ENCODE measurements around the gene CLIP2. TPM values are rescaled to one million over a fixed set of nuclear protein-coding genes. Genes with fewer than 3 reads are reported as not detected.
"Not testable (repeated sequence)": the region's sequence is repeated elsewhere in the genome, so short reads cannot be mapped to it uniquely, and the experiment has no call there.

Gene CLIP2
- total and polyA plus RNA-seq, 3 experiments from 2014 or later: 0.94 to 2.9 (median 2.4) TPM

GRCh38 chr7:74395745-74396311, 106.6 kb downstream of the CLIP2 start:
- no peaks in the 10 kb centered on the region for H3K27me3 Mint-ChIP-seq
- H3K36me3 Mint-ChIP-seq: peaks cover 0 to 1% (median 1%) of the 10 kb centered on the region in 3 donors
- DNase-seq: no peak
- Histone ChIP-seq H3K27me3 (ENCODE audit: insufficient read depth, low read length, poor library complexity, severe bottlenecking) (no peaks in the 10 kb centered on the region), H3K4me1 (ENCODE audit: insufficient read depth, low read length) (no peaks in the 10 kb centered on the region), H3K4me3 (ENCODE audit: low read length) (no peak overlapping the region), H3K27ac (ENCODE audit: low read depth, low read length) (no peak overlapping the region), H3K9me3 (ENCODE audit: low read length) (no peaks in the 10 kb centered on the region), H3K36me3 (ENCODE audit: insufficient read depth, low read length) (no peaks in the 10 kb centered on the region)
- H3K9me3 Mint-ChIP-seq: no peaks in the 10 kb centered on the region
- no peaks in the 10 kb centered on the region for H3K4me1 Mint-ChIP-seq
- H3K4me3 Mint-ChIP-seq: no peak overlapping the region
- POLR2A ChIA-PET: no interaction called here
- CTCF ChIA-PET: interaction anchor here (1.3 kb wide), 1 partner anchor 189 kb away, joined by 6 read pairs; no protein-coding TSS in a partner anchor
- no peak overlapping the region for H3K27ac Mint-ChIP-seq

- H3K36me3 Mint-ChIP-seq: peaks cover 0 to 1% (median 1%) of the 10 kb centered on the region in 3 donors
- ChIA-PET POLR2A (no interaction called here), CTCF (interaction anchor here (1.5 kb wide), 1 partner anchor 191 kb away, joined by 6 read pairs; no protein-coding TSS in a partner anchor)
- DNase-seq: no peak
- H3K4me1 Mint-ChIP-seq: peaks cover 0 to 2% (median 0%) of the 10 kb centered on the region in 3 donors
- no peaks in the 10 kb centered on the region for H3K9me3 ChIP-seq (ENCODE audit: low read length)
- no peaks in the 10 kb centered on the region for H3K9me3 Mint-ChIP-seq
- H3K27ac ChIP-seq (ENCODE audit: low read depth, low read length): no peak overlapping the region
- H3K27me3 Mint-ChIP-seq: no peaks in the 10 kb centered on the region
- no peaks in the 10 kb centered on the region for H3K27me3 ChIP-seq (ENCODE audit: insufficient read depth, low read length, poor library complexity, severe bottlenecking)
- no peak overlapping the region for H3K4me3 Mint-ChIP-seq
- H3K4me1 ChIP-seq (ENCODE audit: insufficient read depth, low read length): no peaks in the 10 kb centered on the region
- no peak overlapping the region for H3K27ac Mint-ChIP-seq
- H3K4me3 ChIP-seq (ENCODE audit: low read length): no peak overlapping the region
- no peaks in the 10 kb centered on the region for H3K36me3 ChIP-seq (ENCODE audit: insufficient read depth, low read length)
These were observed 107.8 kb downstream of the CLIP2 start for GRCh38 chr7:74396993-74397392.

DNA sequence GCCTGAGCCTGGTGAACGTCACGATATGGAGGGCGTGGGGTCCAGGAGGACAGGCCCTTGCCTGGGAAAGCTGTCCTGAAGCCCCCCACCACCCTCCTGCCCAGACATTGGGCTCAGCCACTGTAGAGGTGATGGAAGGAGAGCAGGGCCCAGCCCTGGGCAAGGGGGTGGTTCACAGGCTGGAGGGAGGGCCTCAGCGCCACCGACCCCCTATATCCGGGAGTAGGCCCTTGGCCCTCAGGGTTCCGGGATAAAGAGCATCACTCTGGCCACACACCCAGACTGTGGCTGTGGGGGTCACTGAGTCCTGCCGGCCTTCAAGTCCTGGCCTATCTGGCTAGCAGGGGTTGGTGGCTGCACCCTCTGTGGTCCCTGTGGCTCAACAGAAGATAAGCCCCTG, 109.2 kb downstream of the CLIP2 start:
- no peak overlapping the region for H3K4me3 Mint-ChIP-seq
- Histone ChIP-seq H3K4me1 (ENCODE audit: insufficient read depth, low read length) (no peaks in the 10 kb centered on the region), H3K4me3 (ENCODE audit: low read length) (no peak overlapping the region), H3K27ac (ENCODE audit: low read depth, low read length) (no peak overlapping the region), H3K36me3 (ENCODE audit: insufficient read depth, low read length) (no peaks in the 10 kb centered on the region), H3K9me3 (ENCODE audit: low read length) (no peaks in the 10 kb centered on the region), H3K27me3 (ENCODE audit: insufficient read depth, low read length, poor library complexity, severe bottlenecking) (no peaks in the 10 kb centered on the region)
- DNase-seq: no peak
- H3K36me3 Mint-ChIP-seq: peaks cover 0 to 1% (median 1%) of the 10 kb centered on the region in 3 donors
- H3K27ac Mint-ChIP-seq: no peak overlapping the region
- POLR2A ChIA-PET: no interaction called here
- H3K4me1 Mint-ChIP-seq: peaks cover 0 to 2% (median 0%) of the 10 kb centered on the region in 3 donors
- CTCF ChIA-PET: interaction anchor here (1.2 kb wide), 1 partner anchor 192 kb away, joined by 4 read pairs; no protein-coding TSS in a partner anchor
- no peaks in the 10 kb centered on the region for H3K27me3 Mint-ChIP-seq
- H3K9me3 Mint-ChIP-seq: no peaks in the 10 kb centered on the region

- H3K9me3 ChIP-seq (ENCODE audit: low read length): no peaks in the 10 kb centered on the region
- H3K9me3 Mint-ChIP-seq: no peaks in the 10 kb centered on the region
- no peak overlapping the region for H3K4me3 Mint-ChIP-seq
- H3K27ac Mint-ChIP-seq: peak overlapping the region in 1 of 8 donors; percentile 0
- peaks cover 0 to 1% (median 1%) of the 10 kb centered on the region in 3 donors for H3K36me3 Mint-ChIP-seq
- H3K27me3 Mint-ChIP-seq: no peaks in the 10 kb centered on the region
- H3K4me1 ChIP-seq (ENCODE audit: insufficient read depth, low read length): no peaks in the 10 kb centered on the region
- POLR2A ChIA-PET: no interaction called here
- H3K27ac ChIP-seq (ENCODE audit: low read depth, low read length): no peak overlapping the region
- peaks cover 0 to 2% (median 0%) of the 10 kb centered on the region in 3 donors for H3K4me1 Mint-ChIP-seq
- CTCF ChIA-PET: interaction anchor here (1.2 to 3.5 kb wide), 2 partner anchors 193 to 197 kb away, joined by 4 to 18 read pairs; no protein-coding TSS in a partner anchor
- no peaks in the 10 kb centered on the region for H3K36me3 ChIP-seq (ENCODE audit: insufficient read depth, low read length)
- no peak for DNase-seq
- H3K27me3 ChIP-seq (ENCODE audit: insufficient read depth, low read length, poor library complexity, severe bottlenecking): no peaks in the 10 kb centered on the region
- H3K4me3 ChIP-seq (ENCODE audit: low read length): no peak overlapping the region
These were observed 109.8 kb downstream of the CLIP2 start for GRCh38 chr7:74399006-74399405.

- Histone ChIP-seq H3K27me3 (ENCODE audit: insufficient read depth, low read length, poor library complexity, severe bottlenecking) (no peaks in the 10 kb centered on the region), H3K9me3 (ENCODE audit: low read length) (no peaks in the 10 kb centered on the region), H3K4me3 (ENCODE audit: low read length) (no peak overlapping the region), H3K4me1 (ENCODE audit: insufficient read depth, low read length) (no peaks in the 10 kb centered on the region), H3K27ac (ENCODE audit: low read depth, low read length) (no peak overlapping the region), H3K36me3 (ENCODE audit: insufficient read depth, low read length) (no peaks in the 10 kb centered on the region)
- DNase-seq: no peak
- no peaks in the 10 kb centered on the region for H3K27me3 Mint-ChIP-seq
- no peak overlapping the region for H3K4me3 Mint-ChIP-seq
- CTCF ChIA-PET: interaction anchor here (0.6 to 3.6 kb wide), 34 partner anchors 9 to 340 kb away, joined by 3 to 82 read pairs (median 4); partner anchors contain the start of genes CLIP2, LAT2 and LIMK1
- peaks cover 0 to 1% (median 1%) of the 10 kb centered on the region in 3 donors for H3K36me3 Mint-ChIP-seq
- peaks cover 0 to 2% (median 0%) of the 10 kb centered on the region in 3 donors for H3K4me1 Mint-ChIP-seq
- no peak overlapping the region for H3K27ac Mint-ChIP-seq
- no peaks in the 10 kb centered on the region for H3K9me3 Mint-ChIP-seq
- POLR2A ChIA-PET: interaction anchor here (1.1 kb wide), 1 partner anchor 225 kb away, joined by 3 read pairs; no protein-coding TSS in a partner anchor
These were observed 111.4 kb downstream of the CLIP2 start for GRCh38 chr7:74400420-74401136.

GRCh38 chr7:74401137-74401859, 112.1 kb downstream of the CLIP2 start:
- Histone ChIP-seq H3K9me3 (ENCODE audit: low read length) (no peaks in the 10 kb centered on the region), H3K36me3 (ENCODE audit: insufficient read depth, low read length) (no peaks in the 10 kb centered on the region), H3K27me3 (ENCODE audit: insufficient read depth, low read length, poor library complexity, severe bottlenecking) (no peaks in the 10 kb centered on the region), H3K4me1 (ENCODE audit: insufficient read depth, low read length) (no peaks in the 10 kb centered on the region), H3K27ac (ENCODE audit: low read depth, low read length) (no peak overlapping the region), H3K4me3 (ENCODE audit: low read length) (no peak overlapping the region)
- peak; percentile 49 to 77 (median 59) for DNase-seq
- Mint-ChIP-seq H3K4me1 (peaks cover 0 to 2% (median 0%) of the 10 kb centered on the region in 3 donors), H3K27ac (no peak overlapping the region), H3K36me3 (no peaks in the 10 kb centered on the region), H3K4me3 (no peak overlapping the region), H3K27me3 (no peaks in the 10 kb centered on the region), H3K9me3 (no peaks in the 10 kb centered on the region)
- CTCF ChIA-PET: interaction anchor here (0.6 to 3.6 kb wide), 36 partner anchors 9 to 341 kb away, joined by 3 to 82 read pairs (median 4); partner anchors contain the start of genes CLIP2, LAT2 and LIMK1
- POLR2A ChIA-PET: interaction anchor here (0.5 to 1.1 kb wide), 2 partner anchors 19 to 226 kb away, joined by 3 to 6 read pairs; no protein-coding TSS in a partner anchor

- H3K36me3 ChIP-seq (ENCODE audit: insufficient read depth, low read length); H3K27ac Mint-ChIP-seq; H3K4me3 ChIP-seq (ENCODE audit: low read length); H3K9me3 Mint-ChIP-seq; H3K4me3 Mint-ChIP-seq; DNase-seq; H3K27ac ChIP-seq (ENCODE audit: low read depth, low read length); H3K27me3 Mint-ChIP-seq; H3K27me3 ChIP-seq (ENCODE audit: insufficient read depth, low read length, poor library complexity, severe bottlenecking); H3K4me1 Mint-ChIP-seq; H3K36me3 Mint-ChIP-seq; H3K9me3 ChIP-seq (ENCODE audit: low read length); H3K4me1 ChIP-seq (ENCODE audit: insufficient read depth, low read length): not testable (repeated sequence)
- ChIA-PET POLR2A (interaction anchor here (0.6 kb wide), 1 partner anchor 196 kb away, joined by 3 read pairs; no protein-coding TSS in a partner anchor), CTCF (interaction anchor here (0.9 to 3.6 kb wide), 6 partner anchors 13 to 335 kb away, joined by 3 to 82 read pairs (median 16); no protein-coding TSS in a partner anchor)
These were observed 113.5 kb downstream of the CLIP2 start for GRCh38 chr7:74402668-74403067.
